Measurements from ENCODE around the gene MAN1A1.

MAN1A1 gene

DNA sequence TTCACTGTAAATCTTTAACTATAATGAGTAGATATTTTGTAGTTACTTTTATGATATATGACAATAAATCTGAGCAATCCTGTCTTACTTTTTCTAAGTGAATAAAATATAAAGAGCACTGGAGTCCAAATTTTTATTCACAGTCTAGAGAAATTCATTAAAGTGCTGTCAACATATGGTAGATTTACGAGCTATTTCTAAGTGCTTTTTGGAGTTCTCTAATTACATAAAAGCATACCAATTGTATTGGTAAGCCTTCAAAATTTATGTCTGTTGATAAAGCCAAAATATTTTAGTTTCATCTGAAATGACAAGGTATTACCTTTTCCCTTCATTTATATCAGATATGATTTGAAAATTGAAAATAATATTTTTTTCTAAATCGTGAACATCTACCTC, 75.4 kb downstream of the MAN1A1 start:
- no peak for DNase-seq (ENCODE audit: extremely low read depth in 1 of 2, low read depth in 1 of 2)

DNA sequence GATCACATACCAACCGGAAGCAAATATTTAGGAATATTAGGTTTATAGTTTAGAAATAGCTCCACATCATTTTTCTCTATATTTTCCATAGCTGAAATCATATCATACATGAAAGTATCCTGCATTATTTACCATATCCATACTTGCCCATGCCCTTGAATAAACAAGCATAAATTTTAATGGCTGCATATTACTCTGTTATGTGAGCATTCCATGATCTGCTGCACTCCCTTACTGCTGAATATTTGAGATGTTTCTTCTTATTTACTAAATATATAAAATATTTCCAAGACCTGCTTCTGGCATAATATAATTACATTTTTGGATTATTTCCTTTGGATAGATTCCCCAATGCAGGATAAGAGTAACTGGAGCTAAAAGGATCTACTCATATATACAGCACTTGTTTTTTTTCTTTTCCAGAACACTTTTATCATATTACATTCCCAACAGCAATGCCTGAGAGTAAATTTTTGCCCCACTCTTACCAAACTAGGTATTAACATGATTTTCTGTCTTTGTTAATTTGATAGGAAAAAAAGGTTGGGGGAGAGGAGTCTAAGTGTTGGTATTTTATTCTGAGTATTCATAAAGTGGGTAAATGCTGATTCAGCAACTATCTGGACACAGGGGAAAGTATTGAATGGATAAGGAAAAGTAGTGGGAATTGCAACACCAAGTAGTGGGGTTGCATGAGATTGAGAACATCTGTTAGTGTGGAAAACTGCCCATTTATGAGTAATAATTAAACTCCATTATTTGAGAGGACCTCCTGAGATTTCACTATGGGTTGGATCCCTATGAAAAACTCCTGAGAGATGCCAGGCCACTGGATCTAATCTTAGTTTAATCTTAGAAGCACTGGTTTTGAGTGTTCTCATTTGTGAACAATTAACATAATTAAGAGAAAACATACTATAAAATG, 76.0 kb downstream of the MAN1A1 start:
- DNase-seq (ENCODE audit: extremely low read depth in 1 of 2, low read depth in 1 of 2) = no peak

DNA sequence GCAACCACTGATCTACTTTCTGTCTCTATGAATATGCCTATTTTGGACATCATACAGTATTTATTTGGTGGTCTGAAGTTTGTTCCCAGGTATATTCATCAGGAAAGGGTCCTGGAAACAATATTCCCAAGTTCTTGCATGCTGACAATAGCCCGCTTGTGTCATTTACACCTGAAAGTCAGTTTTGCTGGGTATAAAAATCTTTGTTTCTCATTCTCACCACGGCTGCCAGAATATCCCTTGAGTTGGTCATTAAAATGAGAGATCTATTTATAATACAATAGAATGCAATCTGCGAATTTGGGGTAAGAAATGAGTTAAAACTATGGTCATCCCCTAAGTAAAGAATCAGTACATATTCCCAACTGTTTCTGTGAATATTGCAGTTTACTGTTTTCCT, 79.0 kb downstream of the MAN1A1 start:
- DNase-seq (ENCODE audit: extremely low read depth in 1 of 2, low read depth in 1 of 2) = no peak

GRCh38 chr6:119269266-119270103, 80.1 kb downstream of the MAN1A1 start:
- no peak for DNase-seq (ENCODE audit: extremely low read depth in 1 of 2, low read depth in 1 of 2)

- DNase-seq (ENCODE audit: extremely low read depth in 1 of 2, low read depth in 1 of 2) = no peak
Observed at GRCh38 chr6:119267126-119267905, 82.2 kb downstream of the MAN1A1 start.

DNA sequence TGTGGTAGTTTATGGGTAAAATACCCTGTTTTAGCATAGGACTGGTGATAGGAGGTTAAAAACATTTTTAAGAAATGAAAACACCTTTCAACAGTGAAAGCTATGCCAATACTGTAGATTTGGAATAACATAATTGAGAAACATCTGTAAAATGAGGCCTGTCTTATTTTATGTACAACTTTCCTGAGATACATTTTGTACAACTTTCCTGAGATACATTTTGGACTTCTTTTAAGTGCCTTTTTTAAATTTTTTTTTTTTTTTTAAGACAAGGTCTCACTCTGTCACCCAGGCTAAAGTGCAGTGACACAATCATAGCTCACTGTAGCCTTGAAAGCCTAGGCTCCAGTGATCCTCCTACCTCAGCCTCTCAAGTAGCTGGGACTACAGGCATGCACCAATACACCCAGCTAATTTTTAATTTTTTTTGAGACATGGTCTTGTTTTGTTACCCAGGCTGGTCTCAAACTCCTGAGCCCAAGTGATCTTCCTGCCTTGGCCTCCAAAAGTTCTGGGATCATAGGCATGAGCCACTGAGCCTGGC, 84.6 kb downstream of the MAN1A1 start:
- DNase-seq (ENCODE audit: extremely low read depth in 1 of 2, low read depth in 1 of 2) = no peak

DNA sequence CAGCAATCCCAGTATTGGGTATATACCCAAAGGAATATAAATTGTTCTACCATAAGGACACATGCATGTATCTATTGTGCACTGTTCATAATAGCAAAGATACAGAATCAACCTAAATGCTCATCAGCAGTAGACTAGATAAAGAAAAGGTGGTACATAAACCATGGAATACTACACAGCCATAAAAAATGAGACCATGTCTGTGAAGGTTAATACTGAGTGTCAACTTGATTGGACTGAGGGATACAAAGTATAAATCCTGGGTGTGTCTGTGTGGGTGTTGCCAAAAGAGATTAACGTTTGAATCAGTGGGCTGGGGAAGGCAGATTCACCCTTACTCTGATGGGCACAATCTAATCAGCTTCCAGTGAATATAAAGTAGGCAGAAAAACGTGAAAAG, 86.9 kb downstream of the MAN1A1 start:
- DNase-seq (ENCODE audit: extremely low read depth in 1 of 2, low read depth in 1 of 2) = no peak

GRCh38 chr6:119261944-119262284, 87.6 kb downstream of the MAN1A1 start:
- no peak for DNase-seq (ENCODE audit: extremely low read depth in 1 of 2, low read depth in 1 of 2)

DNA sequence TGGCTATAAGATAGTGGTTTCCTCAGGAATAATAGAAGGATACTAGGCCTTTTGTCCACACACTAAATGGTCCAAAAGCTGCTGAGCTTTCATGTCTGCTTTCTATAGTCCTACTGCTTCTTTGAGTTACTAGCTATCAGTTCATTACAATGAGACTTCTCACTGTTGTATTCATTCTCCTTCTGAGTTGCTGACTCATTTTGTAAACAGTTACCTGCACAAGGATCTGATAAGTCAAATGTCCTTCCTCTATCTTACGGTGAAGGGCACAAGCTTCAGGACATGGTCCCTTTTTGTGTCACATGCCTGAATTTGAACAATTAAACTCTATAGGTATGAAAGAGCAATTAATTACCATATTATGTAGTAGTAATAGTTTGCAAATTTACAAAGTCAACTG, 90.5 kb downstream of the MAN1A1 start:
- DNase-seq (ENCODE audit: extremely low read depth in 1 of 2, low read depth in 1 of 2) = no peak

GRCh38 chr6:119257726-119258125, 91.8 kb downstream of the MAN1A1 start:
- DNase-seq (ENCODE audit: extremely low read depth in 1 of 2, low read depth in 1 of 2) = no peak

GRCh38 chr6:119256978-119257462, 92.5 kb downstream of the MAN1A1 start:
- DNase-seq (ENCODE audit: extremely low read depth in 1 of 2, low read depth in 1 of 2) = no peak

DNA sequence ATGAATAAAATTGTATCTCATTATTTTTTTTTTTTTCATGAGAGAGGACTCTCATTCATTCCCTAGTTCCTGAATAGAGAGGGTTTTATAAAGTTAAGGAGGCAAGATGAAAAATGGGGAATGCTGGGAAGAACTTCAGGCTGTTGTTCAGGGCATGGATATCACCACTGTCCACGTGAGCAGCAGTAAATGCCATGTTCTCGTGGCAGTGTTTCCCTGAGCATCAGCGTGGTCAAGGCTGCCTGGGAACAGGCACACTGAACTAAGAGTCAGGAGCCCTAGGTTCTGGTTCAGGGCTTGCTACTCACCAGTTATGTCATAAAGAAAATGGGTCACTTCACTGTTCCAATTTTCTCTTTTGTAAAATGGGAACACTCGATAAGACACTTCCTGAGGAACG, 93.2 kb downstream of the MAN1A1 start:
- DNase-seq (ENCODE audit: extremely low read depth in 1 of 2, low read depth in 1 of 2) = no peak

GRCh38 chr6:119255492-119255891, 94.1 kb downstream of the MAN1A1 start:
- no peak for DNase-seq (ENCODE audit: extremely low read depth in 1 of 2, low read depth in 1 of 2)

DNA sequence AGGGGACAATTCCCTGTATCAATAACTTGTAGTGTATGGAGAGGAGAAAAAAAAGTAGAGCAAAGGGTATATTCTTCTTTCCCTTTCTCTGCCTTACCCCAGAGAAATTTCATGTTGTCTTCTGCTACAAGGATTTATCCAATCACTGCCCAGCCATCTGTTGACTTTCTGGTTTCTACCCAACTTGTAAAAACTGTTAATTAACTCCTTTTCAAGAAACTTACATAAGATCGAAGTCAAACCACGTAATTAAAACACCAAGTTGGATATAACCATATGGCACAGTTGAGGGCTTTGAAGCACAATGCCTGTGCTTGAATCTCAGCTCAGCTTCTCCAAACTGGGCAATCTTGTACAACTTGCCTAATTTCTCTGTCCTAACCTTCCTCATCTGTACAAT, 99.5 kb downstream of the MAN1A1 start:
- no peak for DNase-seq (ENCODE audit: extremely low read depth in 1 of 2, low read depth in 1 of 2)

DNA sequence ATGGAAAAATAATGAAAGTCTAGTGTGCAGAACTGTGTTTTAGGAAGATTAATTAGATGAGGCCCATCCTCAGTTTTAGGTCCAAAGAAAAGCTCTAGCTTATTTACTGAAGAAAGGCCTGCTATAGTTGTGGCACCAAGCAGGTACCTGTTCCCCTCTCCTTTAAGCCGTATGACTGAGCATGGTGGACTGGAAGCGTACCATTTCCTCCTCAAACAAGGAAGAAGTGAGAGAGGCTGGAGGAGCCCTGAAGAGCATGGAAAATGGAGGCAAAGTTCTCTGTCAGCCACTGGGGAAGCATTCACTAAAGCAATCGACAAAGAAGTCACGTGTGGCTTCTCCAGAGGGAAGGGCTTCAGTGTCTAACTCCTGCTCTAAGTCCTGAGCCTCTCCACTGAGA, 100.2 kb downstream of the MAN1A1 start:
- no peak for DNase-seq (ENCODE audit: extremely low read depth in 1 of 2, low read depth in 1 of 2)

- no peak for DNase-seq (ENCODE audit: extremely low read depth in 1 of 2, low read depth in 1 of 2)
Observed at GRCh38 chr6:119247504-119247903, 102.1 kb downstream of the MAN1A1 start.

DNA sequence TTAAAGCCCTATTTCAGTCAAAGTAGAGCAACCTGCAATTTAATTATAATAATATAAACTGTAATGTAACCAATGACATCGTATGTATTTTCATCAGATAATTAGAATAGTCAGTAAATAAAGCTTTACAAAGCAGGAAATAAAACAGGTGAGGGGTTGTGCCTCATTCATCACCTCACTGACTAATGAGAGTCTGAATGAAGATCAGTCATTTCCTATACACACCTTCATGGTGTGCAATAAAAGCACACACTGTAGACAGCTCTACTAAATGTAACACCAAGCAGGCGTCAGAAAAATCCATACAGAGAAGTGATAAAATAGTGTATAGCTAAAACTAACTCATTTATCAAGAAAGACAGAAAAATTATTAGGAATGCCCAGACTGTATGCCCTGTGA, 105.9 kb downstream of the MAN1A1 start:
- no peak for DNase-seq (ENCODE audit: extremely low read depth in 1 of 2, low read depth in 1 of 2)

DNA sequence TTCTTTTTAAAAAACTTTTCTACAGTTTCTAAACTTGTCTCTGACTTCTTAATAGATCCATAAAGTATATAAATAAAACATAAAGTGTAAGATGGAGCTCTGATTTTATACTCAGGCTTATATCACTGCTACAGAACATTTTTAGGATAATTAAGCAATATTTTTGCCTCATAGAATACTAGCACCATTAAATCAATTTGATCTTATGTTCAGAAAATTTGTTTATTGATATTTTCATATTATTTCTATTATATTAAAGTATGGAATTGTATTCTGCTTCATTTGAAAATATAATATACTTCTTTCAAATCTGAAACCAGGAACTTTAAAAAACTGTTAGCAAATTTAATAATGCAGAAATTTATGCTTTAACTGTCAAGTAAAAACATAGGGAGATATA, 106.5 kb downstream of the MAN1A1 start:
- DNase-seq (ENCODE audit: extremely low read depth in 1 of 2, low read depth in 1 of 2) = no peak

GRCh38 chr6:119241540-119242309, 107.8 kb downstream of the MAN1A1 start:
- DNase-seq (ENCODE audit: extremely low read depth in 1 of 2, low read depth in 1 of 2) = no peak

DNA sequence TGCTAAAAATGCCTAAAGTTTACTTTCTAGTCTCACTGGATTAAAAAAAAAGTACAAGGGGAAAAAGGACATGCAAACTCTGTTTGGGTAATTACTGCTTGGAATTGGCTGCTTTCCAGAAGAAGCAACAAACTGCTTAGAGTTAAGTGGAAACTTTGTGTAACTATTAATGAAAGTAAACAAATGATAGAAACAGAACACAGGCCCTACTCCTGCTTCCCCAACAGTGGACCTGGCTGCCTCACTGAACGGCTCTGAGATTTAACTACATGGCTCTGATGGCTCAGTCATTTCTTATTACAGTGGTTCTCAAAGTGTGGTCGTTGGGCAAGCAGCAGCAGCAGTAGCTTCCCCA, 108.5 kb downstream of the MAN1A1 start:
- no peak for DNase-seq (ENCODE audit: extremely low read depth in 1 of 2, low read depth in 1 of 2)
